Measurements from ENCODE around the gene CD300LB.
"Not testable (repeated sequence)": the region's sequence is repeated elsewhere in the genome, so short reads cannot be mapped to it uniquely, and the experiment has no call there.

The CD300LB gene

DNA sequence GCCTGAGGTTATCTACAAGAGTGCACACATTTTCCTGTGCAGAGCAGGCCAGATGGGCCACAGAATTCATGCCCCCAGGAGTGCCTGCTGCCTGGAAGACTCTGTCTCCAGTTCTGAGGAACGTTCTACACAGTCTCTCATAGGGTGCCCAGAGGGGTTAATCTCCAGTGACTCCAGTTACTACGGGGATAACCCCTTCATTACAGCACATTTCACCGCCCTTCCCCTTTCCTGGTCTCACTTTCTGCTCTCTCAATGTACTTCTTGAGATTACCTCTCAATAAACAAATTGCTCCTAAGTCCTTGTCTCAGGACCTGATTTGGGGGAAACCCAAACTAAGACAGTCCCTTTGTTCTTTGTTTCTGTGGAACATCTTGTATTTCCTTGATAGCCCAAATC is 30.3 kb upstream of the CD300LB start:
- DNase-seq (ENCODE audit: low spot score) = no peak
- TF ChIP-seq CTCF (IDR thresholded peaks at IDR 0.05; ENCODE audit: extremely low read depth, insufficient read depth, missing control alignments) = no peak
- in situ Hi-C loops (cut with MboI; ENCODE audit: low pct_unique_long_range_greater_than_20kb, low sequenced_read_pairs, unreplicated experiment) = no loop called here

GRCh38 chr17:74558882-74559519 is 27.7 kb upstream of the CD300LB start:
- no peak for DNase-seq (ENCODE audit: low spot score)
- no peak for TF ChIP-seq CTCF (IDR thresholded peaks at IDR 0.05; ENCODE audit: extremely low read depth, insufficient read depth, missing control alignments)
- in situ Hi-C loops (cut with MboI; ENCODE audit: low pct_unique_long_range_greater_than_20kb, low sequenced_read_pairs, unreplicated experiment) = no loop called here

- in situ Hi-C loops (cut with MboI; ENCODE audit: low pct_unique_long_range_greater_than_20kb, low sequenced_read_pairs, unreplicated experiment); DNase-seq (ENCODE audit: low spot score): not testable (repeated sequence)
Measured at GRCh38 chr17:74558402-74558801, 27.1 kb upstream of the CD300LB start.

DNA sequence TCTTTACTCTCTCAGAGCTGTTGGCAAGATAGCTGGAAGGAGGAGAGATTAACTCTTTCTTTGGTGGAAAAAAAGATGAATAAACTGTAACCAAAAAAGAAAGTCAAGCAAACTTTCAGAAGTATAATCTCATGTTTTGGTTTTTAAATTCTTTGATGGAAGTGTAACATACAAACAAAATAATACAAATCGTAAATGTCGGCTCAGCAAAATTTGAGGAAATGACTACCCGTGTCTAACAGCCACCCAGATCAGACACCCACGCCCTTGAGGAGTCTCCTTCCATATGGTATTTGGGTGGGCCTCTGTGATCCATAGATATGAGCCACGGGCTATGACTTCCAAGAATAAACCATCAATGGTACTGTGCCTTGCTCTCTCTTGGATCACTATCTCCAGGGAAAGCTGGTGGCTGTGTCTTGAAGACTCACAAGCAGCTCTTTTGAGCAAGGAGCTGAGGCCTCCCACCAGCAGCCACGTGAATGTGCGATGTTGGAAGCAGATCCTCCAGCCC is 24.2 kb upstream of the CD300LB start:
- in situ Hi-C loops (cut with MboI; ENCODE audit: low pct_unique_long_range_greater_than_20kb, low sequenced_read_pairs, unreplicated experiment) = no loop called here
- TF ChIP-seq CTCF (IDR thresholded peaks at IDR 0.05; ENCODE audit: extremely low read depth, insufficient read depth, missing control alignments) = no peak
- no peak for DNase-seq (ENCODE audit: low spot score)

DNA sequence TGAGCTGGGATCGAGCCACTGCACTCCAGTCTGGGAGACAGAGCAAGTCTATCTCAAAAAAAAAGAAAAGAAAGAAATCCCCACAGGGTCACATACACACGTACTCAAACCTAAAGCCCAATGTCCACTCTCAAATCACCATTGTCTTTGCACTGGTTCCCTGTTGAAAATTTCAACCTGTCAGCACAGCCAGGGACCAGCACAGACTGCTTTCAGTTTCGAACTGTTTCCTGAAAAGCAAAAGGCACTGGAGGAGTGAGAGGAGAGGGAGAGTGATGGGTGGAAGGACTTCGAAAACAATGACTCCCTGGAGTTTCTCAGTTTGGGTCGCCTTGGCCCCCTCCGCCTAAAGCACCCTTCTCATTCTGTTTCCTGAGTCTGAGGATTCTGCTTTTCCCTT is 23.6 kb upstream of the CD300LB start:
- in situ Hi-C loops (cut with MboI; ENCODE audit: low pct_unique_long_range_greater_than_20kb, low sequenced_read_pairs, unreplicated experiment) = no loop called here
- DNase-seq (ENCODE audit: low spot score) = no peak
- no peak for TF ChIP-seq CTCF (IDR thresholded peaks at IDR 0.05; ENCODE audit: extremely low read depth, insufficient read depth, missing control alignments)

- in situ Hi-C loops (cut with MboI; ENCODE audit: low pct_unique_long_range_greater_than_20kb, low sequenced_read_pairs, unreplicated experiment) = no loop called here
- no peak for TF ChIP-seq CTCF (IDR thresholded peaks at IDR 0.05; ENCODE audit: extremely low read depth, insufficient read depth, missing control alignments)
- DNase-seq (ENCODE audit: low spot score) = no peak
Measured at GRCh38 chr17:74552037-74552436, 20.8 kb upstream of the CD300LB start.

GRCh38 chr17:74550602-74551001 is 19.3 kb upstream of the CD300LB start:
- DNase-seq (ENCODE audit: low spot score) = no peak
- in situ Hi-C loops (cut with MboI; ENCODE audit: low pct_unique_long_range_greater_than_20kb, low sequenced_read_pairs, unreplicated experiment) = no loop called here
- TF ChIP-seq CTCF (IDR thresholded peaks at IDR 0.05; ENCODE audit: extremely low read depth, insufficient read depth, missing control alignments) = no peak
